Adipose tissue (tissue), 3 donors: ENCODE measurements around the gene LCA5. TPM values are rescaled to one million over a fixed set of nuclear protein-coding genes. Genes with fewer than 3 reads are reported as not detected.

ENCODE experiments used
- polyA plus RNA-seq, 3 donors: library from polyadenylated mRNA; stranded (reverse); fragments of 200-250 nt; gene quantifications; one replicate each; pipeline ENCODE4 v1.2.3, GENCODE V29; 2013
- donor health status: healthy with polysubstance abuse.
- donor health status: Bipolar disorder and iron deficiency.
- donor health status: healthy.

Gene LCA5
- polyA plus RNA-seq, 3 donors = 1.1 to 3.4 (median 1.3) TPM

Other genes with a start within 250 kb of the LCA5 start
- 10 to 100 TPM in 2 of 3 donors, 1 to 10 TPM in 1; 5.4 to 25.4 (median 14.2) TPM for gene SH3BGRL2, start 93.9 kb upstream of the LCA5 start, polyA plus RNA-seq